Stimulated activated CD8-positive, alpha-beta memory T cell treated with anti-CD3 and anti-CD28 coated beads, Interleukin-4, amount 100 ng/mL, for 1 hour (primary cell): ENCODE data around the gene NDUFB6.
A peak's percentile ranks its signal among the peaks of the same experiment; 100 is the strongest.
"Not testable (repeated sequence)": the region's sequence is repeated elsewhere in the genome, so short reads cannot be mapped to it uniquely, and the experiment has no call there.

ENCODE experiments used
- DNase-seq, 2 donors: peaks; one replicate each; pipeline ENCODE4 v3.0.0-alpha.2; 2020; ENCODE audit warnings: low read depth in 2 of 2, low spot score in 1 of 2

Gene NDUFB6

DNA sequence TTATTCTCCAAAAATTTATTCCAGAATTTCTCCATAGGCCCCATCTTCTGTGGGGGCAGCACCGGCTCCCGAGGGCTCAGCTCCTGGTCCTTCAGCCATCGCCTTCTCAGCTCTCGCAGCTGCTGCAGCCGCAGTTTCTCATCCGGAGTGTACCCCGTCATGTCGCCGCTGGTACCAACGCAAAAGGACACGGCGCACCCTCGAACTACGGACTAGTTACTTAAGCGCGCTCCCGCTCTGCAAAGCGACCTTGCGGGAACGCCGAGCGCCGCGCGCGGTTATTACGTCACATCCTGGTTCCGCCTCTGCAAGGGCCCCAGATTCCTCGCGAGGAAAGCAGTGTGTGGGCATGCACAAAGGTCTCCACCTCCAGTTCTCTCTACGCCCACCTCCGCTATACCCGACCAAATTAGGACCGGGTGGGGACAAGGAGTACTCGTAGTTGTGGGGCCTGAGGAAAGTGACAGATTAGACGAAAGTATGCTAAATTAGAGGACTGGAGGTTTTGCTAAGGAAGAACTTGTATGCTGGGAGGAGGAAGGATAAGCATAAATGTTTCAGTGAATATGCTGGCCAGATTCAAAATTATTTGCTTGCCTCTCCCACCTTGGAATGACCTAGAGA lies at the start of gene NDUFB6:
Gene NDUFB6 (minus strand): TSS at position 260 of the 624 bp plus-strand sequence. CDS start 99 bp downstream, at position 161.
- peak; percentile 93 to 96 for DNase-seq

DNA sequence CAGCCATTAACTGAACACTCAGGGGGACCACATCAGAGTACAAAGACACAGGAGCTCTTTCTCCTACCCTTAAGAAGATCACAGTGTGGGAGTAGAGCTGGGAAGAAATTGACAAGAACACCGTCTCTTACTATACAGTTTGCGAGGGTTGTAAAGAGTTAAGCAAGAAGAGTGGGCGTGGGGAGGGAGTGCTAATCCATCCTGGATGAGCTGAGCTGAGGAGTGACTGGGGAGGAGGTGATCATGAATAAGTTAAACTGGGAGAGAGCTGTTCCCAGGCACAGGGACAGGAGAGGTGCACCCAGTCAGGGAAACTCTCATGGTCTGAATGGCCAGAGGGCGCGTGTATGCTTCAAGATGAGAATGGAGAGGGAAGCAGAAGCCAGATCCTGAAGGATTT lies 45.3 kb upstream of the NDUFB6 start:
- DNase-seq: no peak

DNA sequence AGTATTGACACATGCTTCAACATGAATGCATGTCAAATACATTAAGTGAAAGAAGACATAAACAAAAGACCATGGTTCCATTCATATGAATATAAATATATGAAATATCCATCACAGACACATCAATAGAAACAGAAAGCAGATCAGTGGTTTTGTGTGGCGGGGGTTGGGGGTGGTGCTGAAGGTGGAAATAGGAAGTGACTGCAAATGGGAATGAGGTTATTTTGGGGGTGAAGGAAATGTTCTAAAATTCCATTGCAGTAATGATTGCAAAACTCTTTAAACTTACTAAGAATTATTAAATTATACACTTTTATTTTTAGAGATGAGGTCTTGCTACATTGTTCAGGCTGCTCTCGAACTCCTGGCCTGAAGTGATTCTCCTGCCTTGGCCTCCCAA lies 33.9 kb upstream of the NDUFB6 start:
- no peak for DNase-seq

DNA sequence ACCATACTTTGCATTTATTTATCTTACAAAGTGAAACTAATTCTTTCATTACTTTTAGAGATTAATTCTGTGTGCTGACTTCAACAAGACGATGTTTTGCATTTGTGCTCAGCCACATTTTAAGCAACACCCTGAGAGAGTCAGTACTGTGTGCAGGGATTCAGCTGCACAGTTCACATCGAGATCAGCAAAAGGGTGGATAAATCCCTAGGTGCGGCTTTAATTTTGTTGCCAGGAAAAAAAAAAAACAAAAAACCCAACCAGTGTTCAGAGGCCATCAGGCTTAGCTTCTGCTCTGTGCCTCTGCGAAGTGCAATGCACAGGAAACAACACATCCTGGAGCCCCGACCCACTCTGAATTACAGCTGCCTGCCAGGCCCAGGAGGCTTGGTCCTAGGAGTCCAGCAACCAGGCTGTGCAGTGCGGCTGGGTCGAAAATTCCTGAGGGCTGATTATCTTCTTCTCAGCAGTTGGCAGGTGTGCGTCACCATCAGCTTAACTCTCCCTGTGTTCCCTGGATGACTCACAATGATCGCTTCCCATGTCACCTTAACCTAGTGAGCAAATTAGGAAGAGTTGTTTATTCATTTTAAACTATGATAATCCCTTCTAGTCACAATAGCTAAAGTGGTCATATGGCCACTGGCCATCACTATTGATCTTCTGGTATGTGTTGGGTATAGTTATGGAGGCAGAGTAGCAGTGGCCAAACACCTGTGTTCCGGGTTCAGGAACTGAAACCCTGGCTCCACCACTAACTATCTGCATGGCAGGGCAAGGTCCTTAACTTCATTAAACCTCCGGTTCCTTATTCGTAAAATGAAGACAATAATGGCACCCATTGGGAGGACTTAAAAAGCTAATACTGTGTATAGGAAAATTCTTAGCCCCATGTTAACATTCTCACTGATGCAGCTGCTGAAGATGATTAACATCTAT lies 31.2 kb upstream of the NDUFB6 start:
- no peak for DNase-seq

DNA sequence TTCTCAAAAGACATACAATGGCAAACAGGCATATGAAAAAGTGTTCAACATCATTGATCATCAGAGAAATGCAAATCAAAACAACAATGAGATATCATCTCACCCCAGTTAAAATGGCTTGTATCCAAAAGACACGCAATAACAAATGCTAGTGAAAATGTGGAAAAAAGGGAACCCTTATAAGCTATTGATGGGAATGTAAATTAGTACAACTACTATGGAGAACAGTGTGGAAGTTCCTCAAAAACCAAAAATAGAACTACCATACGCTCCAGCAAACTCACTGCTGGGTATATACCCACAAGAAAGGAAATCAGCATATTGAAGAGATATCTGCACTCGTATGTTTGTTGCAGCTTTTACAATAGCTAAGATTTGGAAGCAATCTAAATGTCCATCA lies 26.1 kb upstream of the NDUFB6 start:
- DNase-seq: not testable (repeated sequence)

DNA sequence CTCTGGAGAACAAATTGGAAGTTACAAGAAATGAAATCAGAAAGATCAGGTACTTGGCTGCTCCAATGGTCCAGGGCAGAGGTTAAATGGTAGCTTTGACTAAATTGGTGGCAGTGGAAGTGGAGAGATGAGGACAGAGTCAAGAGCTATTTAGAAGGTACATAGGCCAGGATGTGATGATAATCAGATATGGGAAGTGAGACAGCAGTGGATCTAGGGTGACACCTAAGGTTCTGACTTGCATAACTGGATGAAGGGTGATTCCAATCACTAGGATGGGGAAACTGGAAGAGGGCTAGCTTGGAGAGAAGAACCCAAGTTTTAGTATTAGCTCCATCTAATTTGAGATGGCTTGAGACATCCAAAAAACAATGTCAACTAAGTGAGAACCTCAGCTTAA lies 24.0 kb upstream of the NDUFB6 start:
- DNase-seq: no peak

DNA sequence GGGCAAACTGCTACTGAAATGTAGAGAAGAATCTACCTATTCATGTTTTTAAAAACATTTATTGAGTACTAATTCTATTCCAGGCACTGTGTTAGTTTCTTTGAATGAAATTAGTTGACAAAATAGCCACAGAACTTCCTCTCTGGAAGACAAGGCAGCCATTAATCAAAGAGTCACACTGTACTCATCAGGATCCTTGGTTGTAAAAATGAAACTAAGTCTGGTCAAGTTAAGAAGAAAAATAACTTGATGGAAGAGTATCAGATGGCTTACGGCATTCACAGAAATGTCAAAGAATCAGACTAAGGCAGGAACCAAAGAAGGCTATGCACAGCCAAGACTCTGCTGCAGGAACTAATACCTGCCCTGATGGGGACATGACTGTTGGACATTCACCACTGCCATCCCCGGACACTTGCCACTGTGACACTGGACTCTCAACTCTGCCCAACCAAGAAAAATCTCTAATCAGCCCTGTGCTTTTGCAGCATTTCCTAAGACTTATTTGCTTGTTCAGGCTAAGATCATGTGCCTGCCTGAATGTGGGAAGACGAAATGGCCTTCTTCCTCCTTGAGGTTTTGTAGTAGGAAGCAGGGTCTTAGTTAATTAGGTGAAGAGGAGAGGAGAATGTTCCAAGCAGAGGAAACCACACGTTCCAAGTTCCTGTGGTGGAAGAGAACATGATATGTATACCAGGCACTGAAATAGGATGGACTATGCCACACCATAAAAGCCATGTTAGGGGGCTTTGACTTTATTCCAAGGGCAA lies 23.3 kb upstream of the NDUFB6 start:
- DNase-seq: no peak

DNA sequence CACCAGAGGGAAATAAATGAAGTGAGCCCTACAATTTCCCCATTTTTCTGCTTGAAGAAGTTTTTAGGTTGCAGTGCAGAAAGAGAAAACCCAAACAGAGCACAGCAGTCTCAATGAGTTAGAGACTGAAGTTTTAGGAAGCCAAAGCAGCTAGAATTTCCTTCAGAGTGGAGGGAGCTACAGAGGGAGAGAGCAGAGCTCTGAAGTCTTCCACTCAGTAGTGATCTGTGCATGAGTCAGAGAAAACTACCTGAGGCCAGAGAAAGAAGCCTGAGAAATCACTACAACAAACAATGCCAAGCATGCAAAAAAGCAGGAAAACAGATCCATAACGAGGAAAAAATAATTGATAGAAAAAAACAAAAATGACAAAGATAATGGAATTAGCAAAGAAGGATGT lies 17.9 kb upstream of the NDUFB6 start:
- DNase-seq: no peak

DNA sequence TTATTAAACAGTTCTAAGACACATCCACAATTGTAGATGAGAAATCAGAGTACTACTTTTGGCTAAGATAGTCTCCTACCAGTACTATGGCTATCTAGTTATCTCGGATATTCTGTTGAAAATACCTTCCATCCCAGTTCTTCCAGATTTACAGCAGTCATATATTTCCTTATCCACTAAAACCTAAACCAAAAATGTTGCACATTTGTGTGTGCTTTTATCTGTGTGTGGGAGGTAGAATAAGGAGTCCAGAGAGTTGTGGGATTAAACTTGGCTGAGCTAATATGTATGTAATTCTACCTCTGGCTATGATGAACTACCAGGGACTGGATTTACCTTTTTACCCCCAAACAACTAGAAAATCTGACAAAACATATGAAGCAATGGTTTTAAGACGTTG lies 17.5 kb upstream of the NDUFB6 start:
- DNase-seq: no peak

DNA sequence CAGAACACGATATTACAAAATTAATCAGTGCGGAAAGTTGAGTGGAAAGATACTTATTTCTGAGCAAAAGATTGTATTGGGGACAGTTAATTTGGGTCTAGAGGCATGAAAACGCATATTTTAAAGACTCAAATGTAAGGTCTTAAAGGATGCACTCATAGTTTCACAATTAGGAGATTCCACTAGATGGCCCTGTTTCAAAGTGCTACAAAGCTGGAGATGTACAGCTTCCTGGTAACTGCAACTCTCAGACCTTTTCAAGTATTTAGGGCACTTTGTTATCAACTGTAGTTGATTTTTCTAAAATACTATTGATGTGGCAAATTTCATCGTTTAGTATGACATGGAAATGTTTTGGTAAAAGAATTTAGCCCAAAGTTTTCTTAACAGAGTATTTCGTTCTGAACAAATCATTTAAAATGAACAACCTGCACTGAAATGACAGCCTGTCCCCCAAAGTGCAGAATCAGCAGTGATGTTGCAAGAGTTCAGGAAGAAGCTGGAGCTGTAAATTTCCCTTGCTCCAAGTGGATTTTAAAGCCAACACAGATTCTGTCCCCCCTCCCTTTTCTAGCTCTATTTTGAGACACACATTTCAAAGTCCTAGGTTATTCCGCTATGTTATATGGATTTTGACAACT lies 16.2 kb upstream of the NDUFB6 start:
- DNase-seq: no peak

DNA sequence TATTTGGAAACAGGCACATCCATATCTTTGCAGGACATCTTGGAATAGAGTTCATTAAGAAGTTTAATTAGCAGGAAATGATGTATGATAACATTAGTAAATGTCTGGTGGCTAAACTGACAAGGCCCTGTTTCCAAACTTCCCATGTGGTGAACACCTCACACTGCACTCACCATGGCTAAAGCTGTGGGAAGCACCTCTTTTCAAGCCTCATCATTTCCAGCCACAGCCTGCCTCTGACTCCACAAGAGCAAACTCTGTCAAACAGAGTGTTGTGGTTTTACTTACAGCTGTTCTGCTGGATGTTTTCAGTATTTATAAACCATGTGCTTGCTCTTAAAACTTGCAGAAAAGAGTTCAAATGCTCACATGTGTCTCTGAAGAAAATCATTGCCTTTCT lies 14.9 kb upstream of the NDUFB6 start:
- DNase-seq: no peak

DNA sequence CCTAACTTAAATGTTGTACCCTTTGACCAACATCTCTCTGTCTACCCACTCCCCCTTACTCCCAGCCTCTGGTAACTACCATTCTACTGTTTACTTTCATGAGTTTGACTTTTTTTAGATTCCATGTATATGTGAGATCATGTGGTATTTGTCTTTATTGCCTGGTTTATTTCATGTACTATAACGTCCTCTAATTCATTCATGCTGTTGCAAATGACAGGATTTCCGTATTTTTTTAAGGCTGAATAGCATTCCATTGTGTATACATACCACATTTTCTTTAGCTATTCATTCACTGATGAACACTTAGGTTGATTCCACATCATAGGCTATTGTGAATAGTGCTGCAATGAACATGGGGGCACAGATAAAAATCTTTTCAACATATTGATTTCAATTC lies 11.8 kb upstream of the NDUFB6 start:
- no peak for DNase-seq

DNA sequence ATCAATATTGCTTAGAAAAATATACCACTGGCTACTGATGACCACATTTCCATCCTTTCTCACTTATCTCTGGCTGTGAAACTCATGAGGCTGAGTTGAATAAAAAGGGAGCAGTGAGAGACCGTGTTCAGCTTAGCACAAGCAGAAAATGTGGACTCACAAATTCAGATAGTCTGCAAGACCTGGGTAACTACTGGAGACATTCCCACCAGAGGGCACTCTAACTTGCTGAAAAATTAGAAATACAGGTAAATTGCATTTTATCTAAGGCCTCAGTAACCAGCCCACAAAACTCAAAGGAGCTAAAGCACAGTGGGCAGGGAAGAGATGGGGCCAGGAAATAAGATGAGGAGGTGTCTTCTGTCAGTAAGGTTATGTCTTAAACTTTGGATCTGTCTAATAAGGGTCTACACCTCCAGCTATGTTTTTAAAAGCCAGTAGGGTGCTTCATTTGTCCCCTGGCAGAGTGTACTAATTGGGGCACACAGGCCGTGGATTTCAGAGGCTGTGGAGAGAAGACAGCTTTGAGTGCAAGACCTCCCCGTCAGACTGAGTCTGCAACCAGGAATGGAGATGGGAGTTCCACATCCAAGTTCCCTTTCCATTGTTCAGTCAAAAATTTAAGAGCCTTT lies 8.7 kb upstream of the NDUFB6 start:
- no peak for DNase-seq

DNA sequence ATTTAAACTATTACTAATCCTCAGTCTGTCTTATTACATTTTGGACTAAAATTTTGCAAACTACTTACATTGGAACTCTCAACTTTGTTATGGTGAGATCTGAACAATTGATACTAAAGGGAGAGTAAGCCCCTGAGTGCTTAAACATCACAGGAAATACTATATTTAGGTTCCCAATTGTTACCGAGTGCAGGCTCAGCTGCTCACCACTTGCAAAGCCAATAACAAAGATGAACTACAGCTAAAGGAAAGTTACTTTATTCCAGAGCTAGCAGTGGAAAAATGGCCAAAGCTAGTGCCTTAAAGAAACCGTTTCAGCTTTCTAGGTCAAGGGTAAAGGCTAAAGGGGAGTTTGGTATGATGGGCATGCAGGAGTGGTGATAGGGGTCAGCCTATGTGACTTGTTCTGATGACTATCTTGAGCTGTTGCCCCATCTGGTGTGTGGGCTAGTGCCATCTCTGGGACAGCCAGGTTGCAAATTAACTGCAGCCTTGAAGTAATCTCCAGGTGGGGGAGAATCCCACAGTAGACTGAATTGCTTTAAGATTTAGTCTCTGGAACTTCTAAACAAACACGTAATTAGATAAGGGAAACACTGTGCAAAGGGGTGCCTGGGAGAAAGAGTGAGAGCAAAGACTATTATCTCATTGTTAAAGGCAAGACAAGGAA lies 7.8 kb upstream of the NDUFB6 start:
- no peak for DNase-seq

DNA sequence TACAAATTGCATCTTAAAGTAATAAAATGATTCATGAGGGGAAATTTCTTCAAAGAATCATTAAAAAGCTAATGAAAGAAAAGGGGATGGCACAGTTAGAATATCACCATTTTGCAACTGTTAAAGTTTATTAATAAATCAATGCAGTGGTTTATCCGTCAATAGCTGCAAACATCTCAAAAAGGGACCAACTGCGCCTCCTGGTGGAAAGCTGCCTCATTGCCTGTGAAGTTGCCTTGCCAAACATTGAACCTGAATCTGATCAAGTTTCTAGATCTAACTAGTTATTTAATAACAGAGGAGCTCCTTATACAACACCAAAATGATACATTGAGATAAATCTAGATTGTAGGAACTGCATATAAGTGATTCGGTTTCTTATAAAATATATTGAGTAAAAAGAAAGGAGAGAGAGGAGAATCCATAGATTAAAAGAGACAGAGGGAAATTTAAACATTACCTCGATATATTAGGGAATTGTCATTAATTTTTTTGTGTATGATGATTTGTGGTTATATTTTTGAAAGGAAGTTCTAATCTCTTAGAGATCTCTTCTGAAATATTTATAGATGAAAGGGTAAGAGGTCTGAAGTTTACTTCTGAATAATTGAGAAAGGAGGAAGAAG lies 6.9 kb upstream of the NDUFB6 start:
- peak; percentile 61 to 67 for DNase-seq

DNA sequence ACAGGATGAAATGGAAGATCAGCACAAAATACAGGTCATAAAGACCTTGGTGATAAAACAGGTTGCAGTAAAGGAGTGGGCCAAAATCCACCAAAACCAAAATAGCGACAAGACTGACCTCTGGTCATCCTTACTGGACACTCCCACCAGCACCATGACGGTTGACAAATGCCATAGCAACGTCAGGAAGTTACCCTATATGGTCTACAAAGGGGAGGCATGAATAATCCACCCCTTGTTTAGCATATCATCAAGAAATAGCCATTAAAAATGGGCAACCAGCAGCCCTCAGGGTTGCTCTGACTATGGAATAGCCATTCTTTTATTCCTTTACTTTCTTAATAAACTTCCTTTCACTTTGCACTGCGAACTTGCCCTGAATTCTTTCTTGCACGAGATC lies 6.0 kb upstream of the NDUFB6 start:
- no peak for DNase-seq

DNA sequence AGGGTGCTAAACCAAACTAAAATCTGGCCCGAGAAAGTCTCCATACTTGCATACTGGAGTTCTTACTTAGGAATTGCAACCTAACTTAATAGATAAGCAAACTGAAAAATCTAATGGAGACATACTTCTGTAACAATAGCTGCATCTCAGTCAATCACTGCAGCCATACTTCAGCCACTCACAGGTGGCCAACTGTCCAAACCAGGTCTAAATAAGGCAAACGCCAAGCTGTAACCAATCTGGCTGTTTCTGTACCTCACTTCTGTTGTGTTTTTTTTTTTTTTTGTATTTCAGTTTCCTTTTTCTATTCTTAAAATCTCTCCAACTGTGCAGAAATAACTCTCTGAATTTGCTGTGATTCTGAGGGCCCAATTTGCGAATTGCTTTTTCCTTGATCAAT lies 4.4 kb upstream of the NDUFB6 start:
- no peak for DNase-seq

DNA sequence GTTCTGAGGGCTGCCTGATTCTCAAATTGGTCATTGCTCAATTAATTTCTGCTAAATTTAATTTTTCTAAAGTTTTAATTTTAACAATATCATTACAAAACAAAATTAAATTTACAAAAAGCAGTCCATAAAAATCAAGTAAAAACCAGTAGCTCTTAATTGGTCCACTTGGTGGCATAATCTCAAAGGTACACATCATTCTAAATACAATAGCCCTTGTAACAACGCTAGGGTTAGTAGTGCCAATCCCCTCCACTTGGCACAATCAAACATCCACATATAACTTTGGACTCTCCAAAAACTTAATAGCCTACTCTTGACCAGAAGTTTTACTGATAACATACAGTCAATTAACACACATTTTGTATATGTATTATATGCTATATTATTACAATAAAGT lies 1.9 kb upstream of the NDUFB6 start:
- no peak for DNase-seq

DNA sequence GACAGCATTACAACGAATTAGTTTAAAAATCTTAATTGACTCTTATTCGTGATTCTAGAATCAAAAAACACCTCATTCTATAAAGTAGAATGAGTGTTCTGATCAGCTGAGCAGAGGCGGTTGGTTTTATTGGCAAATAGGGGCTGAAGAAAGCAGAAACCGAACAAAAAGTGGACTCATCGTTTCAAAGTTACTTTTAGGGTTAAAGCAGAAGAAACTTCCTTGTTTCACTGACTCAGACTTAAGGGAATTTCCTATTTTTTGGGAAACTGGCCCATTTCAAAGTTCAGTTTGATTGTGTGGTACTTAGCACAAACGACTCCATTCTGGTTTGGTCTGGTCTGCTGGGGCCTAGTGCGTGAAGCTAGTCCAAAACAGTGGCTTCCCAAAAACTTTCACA lies 862 bp upstream of the NDUFB6 start:
- DNase-seq: no peak
